HEK293 (cell line): ENCODE measurements around the gene LIX1L.

Experiments
- BCL11A ChIP-seq: fragments of 450-650 bp; formaldehyde crosslinking; IDR thresholded peaks from 2 replicates; pipeline ENCODE4 v1.5.1; 2016; ENCODE audit warnings: low read depth, missing biosample characterization, missing genetic modification characterization
- GFI1B ChIP-seq: fragments of 450-650 bp; formaldehyde crosslinking; IDR thresholded peaks from 2 replicates; pipeline ENCODE4 v1.5.1; 2016; ENCODE audit warnings: missing biosample characterization, missing genetic modification characterization
- GLI2 ChIP-seq: fragments of 450-650 bp; formaldehyde crosslinking; IDR thresholded peaks from 2 replicates; pipeline ENCODE4; 2017; ENCODE audit warnings: missing biosample characterization, missing genetic modification characterization, low read depth, borderline replicate concordance
- HOXA7 ChIP-seq: sonication (generic); formaldehyde crosslinking; IDR thresholded peaks from 2 replicates; pipeline ENCODE4 v1.8.1; 2022; ENCODE audit warnings: missing genetic modification reagents, borderline replicate concordance
- WT1 ChIP-seq: fragments of 450-650 bp; formaldehyde crosslinking; IDR thresholded peaks from 2 replicates; pipeline ENCODE4 v1.5.1; 2016; ENCODE audit warnings: missing biosample characterization, missing genetic modification characterization
- YY1 ChIP-seq: fragments of 450-650 bp; formaldehyde crosslinking; IDR thresholded peaks from 2 replicates; pipeline ENCODE4 v1.5.1; 2018; ENCODE audit warnings: missing biosample characterization, missing genetic modification characterization
- ZBTB20 ChIP-seq: fragments of 450-650 bp; formaldehyde crosslinking; IDR thresholded peaks from 2 replicates; pipeline ENCODE4 v1.5.1; 2016; ENCODE audit warnings: missing biosample characterization, missing genetic modification characterization
- ZNF174 ChIP-seq: fragments of 450-650 bp; formaldehyde crosslinking; IDR thresholded peaks from 2 replicates; pipeline ENCODE4 v1.5.0; 2017; ENCODE audit warnings: missing biosample characterization, mild to moderate bottlenecking, missing genetic modification characterization
- ZNF2 ChIP-seq: fragments of 450-650 bp; formaldehyde crosslinking; IDR thresholded peaks from 2 replicates; pipeline ENCODE4 v1.5.1; 2016; ENCODE audit warnings: missing biosample characterization, missing genetic modification characterization
- ZNF202 ChIP-seq: fragments of 450-650 bp; formaldehyde crosslinking; IDR thresholded peaks from 2 replicates; pipeline ENCODE4 v1.5.1; 2016; ENCODE audit warnings: missing biosample characterization, missing genetic modification characterization, borderline replicate concordance
- ZNF23 ChIP-seq: fragments of 450-650 bp; formaldehyde crosslinking; IDR thresholded peaks from 2 replicates; pipeline ENCODE4 v1.5.1; 2016; ENCODE audit warnings: missing biosample characterization, missing genetic modification characterization, borderline replicate concordance
- ZNF274 ChIP-seq, 2 experiments: fragments of 200-500 bp in 1 of 2; fragments of 450-650 bp in 1 of 2; sonication (Bioruptor generic) in 1 of 2; formaldehyde crosslinking in 1 of 2; IDR thresholded peaks; 2 replicates each; pipeline versions ENCODE4 v1.5.1 to v1.6.1; 2014 to 2016; ENCODE audit warnings: borderline replicate concordance in 1 of 2, inconsistent platforms in 1 of 2, low read length in 1 of 2, missing biosample characterization in 1 of 2, missing genetic modification characterization in 1 of 2
- ZNF292 ChIP-seq: fragments of 450-650 bp; formaldehyde crosslinking; IDR thresholded peaks from 2 replicates; pipeline ENCODE4 v1.5.1; 2016; ENCODE audit warnings: low read depth, missing biosample characterization, missing genetic modification characterization, borderline replicate concordance
- ZNF324 ChIP-seq: fragments of 450-650 bp; formaldehyde crosslinking; IDR thresholded peaks from 2 replicates; pipeline ENCODE4 v1.5.1; 2016; ENCODE audit warnings: missing biosample characterization, missing genetic modification characterization
- ZNF335 ChIP-seq: fragments of 450-650 bp; formaldehyde crosslinking; conservative IDR thresholded peaks from 2 replicates; pipeline ENCODE4 v1.5.1; 2016; ENCODE audit warnings: missing biosample characterization, missing genetic modification characterization
- ZNF341 ChIP-seq: fragments of 450-650 bp; formaldehyde crosslinking; IDR thresholded peaks from 2 replicates; pipeline ENCODE4; 2016; ENCODE audit warnings: low read depth, missing biosample characterization, missing genetic modification characterization
- ZNF423 ChIP-seq: fragments of 450-650 bp; formaldehyde crosslinking; IDR thresholded peaks from 2 replicates; pipeline ENCODE4 v1.5.1; 2016; ENCODE audit warnings: missing biosample characterization, missing genetic modification characterization
- ZNF48 ChIP-seq: fragments of 450-650 bp; formaldehyde crosslinking; IDR thresholded peaks from 2 replicates; pipeline ENCODE4 v1.5.1; 2016; ENCODE audit warnings: missing biosample characterization, missing genetic modification characterization
- ZNF544 ChIP-seq: fragments of 450-650 bp; formaldehyde crosslinking; IDR thresholded peaks from 2 replicates; pipeline ENCODE4 v1.5.0; 2017; ENCODE audit warnings: missing biosample characterization, missing genetic modification characterization
- ZNF610 ChIP-seq: fragments of 450-650 bp; formaldehyde crosslinking; IDR thresholded peaks from 2 replicates; pipeline ENCODE4 v1.5.1; 2016; ENCODE audit warnings: missing biosample characterization, missing genetic modification characterization, borderline replicate concordance
- ZNF623 ChIP-seq: fragments of 450-650 bp; formaldehyde crosslinking; IDR thresholded peaks from 2 replicates; pipeline ENCODE4 v1.5.1; 2016; ENCODE audit warnings: missing biosample characterization, missing genetic modification characterization
- ZNF660 ChIP-seq: fragments of 450-650 bp; IDR thresholded peaks from 2 replicates; pipeline ENCODE4 v1.5.1; 2018; ENCODE audit warnings: missing biosample characterization, mild to moderate bottlenecking, missing genetic modification characterization
- ZSCAN30 ChIP-seq: fragments of 450-650 bp; IDR thresholded peaks from 2 replicates; pipeline ENCODE4 v1.5.1; 2018; ENCODE audit warnings: missing biosample characterization, mild to moderate bottlenecking, missing genetic modification characterization, moderate library complexity
- TF ChIP-seq, protein P1 (sequence below): fragments of 450-650 bp; formaldehyde crosslinking; IDR thresholded peaks from 2 replicates; pipeline ENCODE4 v1.5.1; 2017; ENCODE audit warnings: missing biosample characterization, missing genetic modification characterization
- TF ChIP-seq, protein P2 (sequence below): fragments of 450-650 bp; formaldehyde crosslinking; optimal IDR thresholded peaks from 2 replicates; pipeline ENCODE3; 2016; ENCODE audit warnings: missing biosample characterization, mild to moderate bottlenecking, missing genetic modification characterization
- TF ChIP-seq, protein P3 (sequence below): fragments of 450-650 bp; formaldehyde crosslinking; IDR thresholded peaks from 2 replicates; pipeline ENCODE4 v1.5.1; 2017; ENCODE audit warnings: missing biosample characterization, missing genetic modification characterization
- TF ChIP-seq, protein P4 (sequence below): fragments of 450-650 bp; formaldehyde crosslinking; IDR thresholded peaks from 2 replicates; pipeline ENCODE4 v1.5.1; 2016; ENCODE audit warnings: missing biosample characterization, missing genetic modification characterization
- TF ChIP-seq, protein P5 (sequence below): fragments of 450-650 bp; formaldehyde crosslinking; IDR thresholded peaks from 2 replicates; pipeline ENCODE4 v1.5.1; 2016; ENCODE audit warnings: missing biosample characterization, missing genetic modification characterization
- TF ChIP-seq, protein P6 (sequence below): fragments of 450-650 bp; formaldehyde crosslinking; IDR thresholded peaks from 2 replicates; pipeline ENCODE4 v1.5.1; 2016; ENCODE audit warnings: missing biosample characterization, missing genetic modification characterization
- TF ChIP-seq, protein P7 (sequence below): fragments of 450-650 bp; formaldehyde crosslinking; IDR thresholded peaks from 2 replicates; pipeline ENCODE4 v1.5.1; 2016; ENCODE audit warnings: missing biosample characterization, missing genetic modification characterization

LIX1L gene

DNA sequence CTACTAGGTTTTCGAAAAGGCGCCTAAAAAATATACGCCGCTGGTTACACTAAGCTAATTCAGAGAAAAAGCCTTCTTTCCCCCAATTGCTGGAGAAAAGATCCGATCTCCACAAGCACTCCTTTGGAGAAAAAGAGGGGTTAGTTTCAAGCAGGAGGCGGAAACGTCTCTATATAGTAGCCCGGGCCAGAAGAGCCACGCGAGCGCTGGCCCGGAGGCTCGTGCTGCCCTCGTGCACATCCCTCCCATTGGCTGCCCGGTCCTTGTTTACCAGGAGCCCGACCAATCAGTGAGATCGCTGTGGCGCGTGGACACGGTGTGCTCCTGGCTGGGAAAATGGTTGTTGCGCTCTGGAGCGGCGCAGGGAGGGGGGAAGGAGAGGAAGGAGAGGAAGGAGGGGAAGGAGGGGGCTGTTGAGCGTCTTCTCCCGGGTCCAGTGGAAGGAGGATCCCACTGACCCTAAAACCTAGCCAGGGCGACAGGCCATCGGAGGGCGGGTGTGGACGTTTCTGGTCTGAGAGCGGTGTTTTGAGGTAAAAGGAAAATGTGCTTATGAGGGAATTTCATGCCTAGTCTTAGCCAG is 38.7 kb upstream of the LIX1L start, which contains the start of gene TXNIP (continued):
- TF ChIP-seq, protein P1, sequence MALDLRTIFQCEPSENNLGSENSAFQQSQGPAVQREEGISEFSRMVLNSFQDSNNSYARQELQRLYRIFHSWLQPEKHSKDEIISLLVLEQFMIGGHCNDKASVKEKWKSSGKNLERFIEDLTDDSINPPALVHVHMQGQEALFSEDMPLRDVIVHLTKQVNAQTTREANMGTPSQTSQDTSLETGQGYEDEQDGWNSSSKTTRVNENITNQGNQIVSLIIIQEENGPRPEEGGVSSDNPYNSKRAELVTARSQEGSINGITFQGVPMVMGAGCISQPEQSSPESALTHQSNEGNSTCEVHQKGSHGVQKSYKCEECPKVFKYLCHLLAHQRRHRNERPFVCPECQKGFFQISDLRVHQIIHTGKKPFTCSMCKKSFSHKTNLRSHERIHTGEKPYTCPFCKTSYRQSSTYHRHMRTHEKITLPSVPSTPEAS (tag by site-specific recombination), result no peak
- TF ChIP-seq ZNF341 (peak; percentile 94), ZNF324 (tag by site-specific recombination) (peak; percentile 74), ZNF292 (no peak), WT1 (peak; percentile 29), ZBTB20 (tag by site-specific recombination) (0 out of 2 replicates have a peak, but pooled peaks have one; percentile 42), ZSCAN30 (tag by site-specific recombination) (peak; percentile 66; the same call in 1 of the 2 replicates), YY1 (tag by site-specific recombination) (peak; percentile 43; the same call in 1 of the 2 replicates), BCL11A (no peak; the same call in 1 of the 2 replicates), ZNF544 (tag by site-specific recombination) (no peak), ZNF274 (IDR thresholded peaks at IDR 0.05; ENCODE audit: low read length) (no peak), ZNF274 (tag by site-specific recombination; IDR thresholded peaks at IDR 0.05; ENCODE audit: borderline replicate concordance) (no peak), HOXA7 (CRISPR knock-in tag) (no peak), ZNF174 (tag by site-specific recombination) (no peak), ZNF423 (tag by site-specific recombination) (no peak), GFI1B (tag by site-specific recombination) (no peak), ZNF335 (tag by site-specific recombination) (peak; percentile 66; the same call in 1 of the 2 replicates), ZNF23 (tag by site-specific recombination) (no peak), ZNF623 (no peak), ZNF2 (peak; percentile 78), ZNF202 (tag by site-specific recombination) (no peak), GLI2 (tag by site-specific recombination) (no peak), ZNF610 (peak; percentile 98), ZNF48 (no peak), ZNF660 (tag by site-specific recombination) (peak; percentile 75)
- TF ChIP-seq, protein P2, sequence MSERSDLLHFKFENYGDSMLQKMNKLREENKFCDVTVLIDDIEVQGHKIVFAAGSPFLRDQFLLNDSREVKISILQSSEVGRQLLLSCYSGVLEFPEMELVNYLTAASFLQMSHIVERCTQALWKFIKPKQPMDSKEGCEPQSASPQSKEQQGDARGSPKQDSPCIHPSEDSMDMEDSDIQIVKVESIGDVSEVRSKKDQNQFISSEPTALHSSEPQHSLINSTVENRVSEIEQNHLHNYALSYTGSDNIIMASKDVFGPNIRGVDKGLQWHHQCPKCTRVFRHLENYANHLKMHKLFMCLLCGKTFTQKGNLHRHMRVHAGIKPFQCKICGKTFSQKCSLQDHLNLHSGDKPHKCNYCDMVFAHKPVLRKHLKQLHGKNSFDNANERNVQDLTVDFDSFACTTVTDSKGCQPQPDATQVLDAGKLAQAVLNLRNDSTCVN (tag by site-specific recombination), result peak; percentile 60
- TF ChIP-seq, protein P3, sequence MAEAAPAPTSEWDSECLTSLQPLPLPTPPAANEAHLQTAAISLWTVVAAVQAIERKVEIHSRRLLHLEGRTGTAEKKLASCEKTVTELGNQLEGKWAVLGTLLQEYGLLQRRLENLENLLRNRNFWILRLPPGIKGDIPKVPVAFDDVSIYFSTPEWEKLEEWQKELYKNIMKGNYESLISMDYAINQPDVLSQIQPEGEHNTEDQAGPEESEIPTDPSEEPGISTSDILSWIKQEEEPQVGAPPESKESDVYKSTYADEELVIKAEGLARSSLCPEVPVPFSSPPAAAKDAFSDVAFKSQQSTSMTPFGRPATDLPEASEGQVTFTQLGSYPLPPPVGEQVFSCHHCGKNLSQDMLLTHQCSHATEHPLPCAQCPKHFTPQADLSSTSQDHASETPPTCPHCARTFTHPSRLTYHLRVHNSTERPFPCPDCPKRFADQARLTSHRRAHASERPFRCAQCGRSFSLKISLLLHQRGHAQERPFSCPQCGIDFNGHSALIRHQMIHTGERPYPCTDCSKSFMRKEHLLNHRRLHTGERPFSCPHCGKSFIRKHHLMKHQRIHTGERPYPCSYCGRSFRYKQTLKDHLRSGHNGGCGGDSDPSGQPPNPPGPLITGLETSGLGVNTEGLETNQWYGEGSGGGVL (tag by site-specific recombination), result peak; percentile 99
- TF ChIP-seq, protein P4, sequence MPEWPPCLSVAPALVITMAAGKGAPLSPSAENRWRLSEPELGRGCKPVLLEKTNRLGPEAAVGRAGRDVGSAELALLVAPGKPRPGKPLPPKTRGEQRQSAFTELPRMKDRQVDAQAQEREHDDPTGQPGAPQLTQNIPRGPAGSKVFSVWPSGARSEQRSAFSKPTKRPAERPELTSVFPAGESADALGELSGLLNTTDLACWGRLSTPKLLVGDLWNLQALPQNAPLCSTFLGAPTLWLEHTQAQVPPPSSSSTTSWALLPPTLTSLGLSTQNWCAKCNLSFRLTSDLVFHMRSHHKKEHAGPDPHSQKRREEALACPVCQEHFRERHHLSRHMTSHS (tag by site-specific recombination), result no peak
- TF ChIP-seq, protein P5, sequence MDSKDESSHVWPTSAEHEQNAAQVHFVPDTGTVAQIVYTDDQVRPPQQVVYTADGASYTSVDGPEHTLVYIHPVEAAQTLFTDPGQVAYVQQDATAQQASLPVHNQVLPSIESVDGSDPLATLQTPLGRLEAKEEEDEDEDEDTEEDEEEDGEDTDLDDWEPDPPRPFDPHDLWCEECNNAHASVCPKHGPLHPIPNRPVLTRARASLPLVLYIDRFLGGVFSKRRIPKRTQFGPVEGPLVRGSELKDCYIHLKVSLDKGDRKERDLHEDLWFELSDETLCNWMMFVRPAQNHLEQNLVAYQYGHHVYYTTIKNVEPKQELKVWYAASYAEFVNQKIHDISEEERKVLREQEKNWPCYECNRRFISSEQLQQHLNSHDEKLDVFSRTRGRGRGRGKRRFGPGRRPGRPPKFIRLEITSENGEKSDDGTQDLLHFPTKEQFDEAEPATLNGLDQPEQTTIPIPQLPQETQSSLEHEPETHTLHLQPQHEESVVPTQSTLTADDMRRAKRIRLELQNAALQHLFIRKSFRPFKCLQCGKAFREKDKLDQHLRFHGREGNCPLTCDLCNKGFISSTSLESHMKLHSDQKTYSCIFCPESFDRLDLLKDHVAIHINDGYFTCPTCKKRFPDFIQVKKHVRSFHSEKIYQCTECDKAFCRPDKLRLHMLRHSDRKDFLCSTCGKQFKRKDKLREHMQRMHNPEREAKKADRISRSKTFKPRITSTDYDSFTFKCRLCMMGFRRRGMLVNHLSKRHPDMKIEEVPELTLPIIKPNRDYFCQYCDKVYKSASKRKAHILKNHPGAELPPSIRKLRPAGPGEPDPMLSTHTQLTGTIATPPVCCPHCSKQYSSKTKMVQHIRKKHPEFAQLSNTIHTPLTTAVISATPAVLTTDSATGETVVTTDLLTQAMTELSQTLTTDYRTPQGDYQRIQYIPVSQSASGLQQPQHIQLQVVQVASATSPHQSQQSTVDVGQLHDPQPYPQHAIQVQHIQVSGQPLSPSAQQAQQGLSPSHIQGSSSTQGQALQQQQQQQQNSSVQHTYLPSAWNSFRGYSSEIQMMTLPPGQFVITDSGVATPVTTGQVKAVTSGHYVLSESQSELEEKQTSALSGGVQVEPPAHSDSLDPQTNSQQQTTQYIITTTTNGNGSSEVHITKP (tag by site-specific recombination), result peak; percentile 66; the same call in 1 of the 2 replicates
- TF ChIP-seq, protein P6, sequence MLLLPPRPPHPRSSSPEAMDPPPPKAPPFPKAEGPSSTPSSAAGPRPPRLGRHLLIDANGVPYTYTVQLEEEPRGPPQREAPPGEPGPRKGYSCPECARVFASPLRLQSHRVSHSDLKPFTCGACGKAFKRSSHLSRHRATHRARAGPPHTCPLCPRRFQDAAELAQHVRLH, result peak; percentile 52; the same call in 1 of the 2 replicates
- TF ChIP-seq, protein P7, sequence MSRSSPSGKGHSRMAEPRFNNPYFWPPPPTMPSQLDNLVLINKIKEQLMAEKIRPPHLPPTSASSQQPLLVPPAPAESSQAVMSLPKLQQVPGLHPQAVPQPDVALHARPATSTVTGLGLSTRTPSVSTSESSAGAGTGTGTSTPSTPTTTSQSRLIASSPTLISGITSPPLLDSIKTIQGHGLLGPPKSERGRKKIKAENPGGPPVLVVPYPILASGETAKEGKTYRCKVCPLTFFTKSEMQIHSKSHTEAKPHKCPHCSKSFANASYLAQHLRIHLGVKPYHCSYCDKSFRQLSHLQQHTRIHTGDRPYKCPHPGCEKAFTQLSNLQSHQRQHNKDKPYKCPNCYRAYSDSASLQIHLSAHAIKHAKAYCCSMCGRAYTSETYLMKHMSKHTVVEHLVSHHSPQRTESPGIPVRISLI (tag by site-specific recombination), result no peak
